Activated CD8-positive, alpha-beta memory T cell treated with anti-CD3 and anti-CD28 coated beads for 1 hour (primary cell): ENCODE data around the gene RAD23B.
"Not testable (repeated sequence)": the region's sequence is repeated elsewhere in the genome, so short reads cannot be mapped to it uniquely, and the experiment has no call there.

Experiments
- DNase-seq, 2 donors: peaks; one replicate each; pipeline ENCODE4 v3.0.0-alpha.2; 2020; ENCODE audit warnings: low read depth in 1 of 2; ENCODE audit errors: extremely low read depth in 1 of 2

Gene RAD23B

DNA sequence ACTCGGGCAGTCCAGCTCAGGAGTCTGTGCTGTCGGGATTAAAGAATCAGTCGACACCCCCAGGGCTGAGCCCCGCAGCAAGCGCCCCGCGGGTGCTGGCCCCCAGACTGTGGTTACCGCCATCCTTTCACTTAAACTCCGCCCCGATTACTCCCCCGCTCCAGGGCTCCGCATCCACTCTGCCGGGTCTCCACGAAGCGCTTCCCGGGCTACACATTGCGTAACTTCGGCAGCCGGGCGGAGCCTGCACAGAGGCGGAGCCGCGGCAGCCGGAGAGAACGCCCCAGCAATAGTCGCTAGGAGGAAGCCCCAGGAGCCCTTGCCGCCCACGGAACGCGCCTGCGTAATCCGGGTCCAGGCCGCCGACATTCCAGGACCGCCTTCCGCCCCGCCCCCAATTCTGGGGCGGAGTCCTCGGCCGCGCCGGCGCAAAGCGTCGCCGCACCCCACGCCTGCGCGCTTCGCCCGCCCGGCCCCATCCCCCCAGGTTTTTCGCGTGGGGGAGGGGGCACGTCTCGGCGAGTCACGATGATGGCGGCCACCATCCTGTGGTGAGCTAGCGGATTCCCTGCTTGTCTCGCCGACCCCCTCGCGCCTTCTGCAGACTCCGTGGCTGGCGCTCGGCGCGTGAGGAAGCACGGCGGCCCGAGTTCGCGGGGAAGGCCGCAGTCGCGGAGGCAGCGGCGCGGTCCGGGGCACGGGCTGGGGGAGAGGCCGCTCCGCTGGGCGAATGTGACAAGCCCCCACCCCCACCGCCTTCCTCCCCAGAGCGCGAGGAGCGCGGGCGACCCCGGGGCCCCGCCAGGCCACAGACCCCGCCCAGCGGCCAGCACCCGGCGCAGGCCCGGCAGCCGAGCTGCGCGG, at the start of gene RAD23B:
Gene RAD23B (plus strand): TSS at position 521 of the 864 bp plus-strand sequence. CDS start 351 bp downstream, outside the sequence.
- DNase-seq: peak; percentile 93 to 98

DNA sequence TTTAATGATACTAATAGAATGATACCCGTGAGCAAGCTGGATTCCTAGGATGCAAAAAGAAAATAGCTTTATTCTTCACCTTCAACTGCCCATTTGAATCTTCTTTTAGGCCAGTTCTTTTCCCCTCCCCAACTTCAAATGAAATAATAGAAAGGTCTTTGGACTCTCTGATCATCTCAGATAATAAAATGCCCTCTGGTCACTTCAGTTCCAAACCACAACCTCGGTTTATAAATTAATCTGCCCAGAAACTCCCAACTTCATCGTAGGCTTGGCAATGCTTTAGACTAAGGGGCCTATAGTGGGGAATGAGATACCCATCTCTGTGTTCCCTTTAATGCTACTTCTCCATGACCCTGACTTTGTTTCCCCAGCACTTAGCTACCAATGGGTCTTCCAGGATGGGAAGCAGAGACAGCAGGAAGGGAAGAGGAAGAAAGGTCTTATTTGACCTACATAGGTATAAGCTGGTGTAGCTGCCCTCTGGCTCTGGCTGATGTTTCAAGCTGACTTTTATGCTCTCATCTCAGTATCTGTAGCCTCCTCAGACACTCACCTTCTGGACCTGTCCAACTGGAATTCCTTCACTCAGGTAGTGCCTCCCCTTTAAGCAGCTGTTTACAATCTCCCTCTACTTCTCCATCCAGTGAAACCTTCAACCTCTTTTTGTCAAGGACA, 47.2 kb upstream of the RAD23B start:
- DNase-seq: no peak

DNA sequence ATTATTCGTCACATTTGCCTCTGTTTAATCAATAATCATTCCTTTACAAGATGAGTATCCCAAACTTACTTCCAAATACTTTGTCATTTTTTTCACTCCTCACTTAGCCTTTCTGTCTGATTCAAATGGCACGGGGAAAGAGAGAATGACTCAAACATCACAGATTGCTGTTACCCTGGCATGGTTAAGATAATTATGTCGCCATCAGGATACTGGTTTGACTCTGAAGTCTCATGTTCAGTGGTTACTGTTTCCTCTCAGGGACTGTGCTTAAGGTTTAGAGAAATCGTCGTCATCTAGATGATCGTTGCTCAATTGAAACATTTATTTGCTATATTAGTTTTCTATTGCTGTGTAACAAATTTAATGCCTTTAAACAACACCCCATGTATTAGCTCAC, 45.2 kb upstream of the RAD23B start:
- DNase-seq: no peak

DNA sequence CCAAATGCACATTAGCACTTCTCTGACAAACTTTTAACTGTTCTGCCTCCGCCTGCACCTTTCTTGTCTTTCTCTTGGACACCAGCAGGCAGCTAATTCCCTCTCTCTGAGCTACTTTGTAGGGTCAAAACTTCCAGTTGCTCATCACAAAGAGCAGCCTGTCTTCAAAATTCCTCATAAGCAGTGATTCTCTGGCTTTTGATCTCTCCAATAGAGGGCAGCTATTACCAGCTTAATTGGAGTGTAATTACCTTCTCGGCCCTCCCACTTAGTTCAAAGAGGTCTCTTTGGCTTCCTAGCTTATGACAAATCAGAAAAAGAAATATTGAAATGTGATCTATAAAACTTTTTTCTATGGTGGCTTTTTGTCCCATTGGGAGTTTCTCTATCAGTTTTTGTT, 43.6 kb upstream of the RAD23B start:
- no peak for DNase-seq

DNA sequence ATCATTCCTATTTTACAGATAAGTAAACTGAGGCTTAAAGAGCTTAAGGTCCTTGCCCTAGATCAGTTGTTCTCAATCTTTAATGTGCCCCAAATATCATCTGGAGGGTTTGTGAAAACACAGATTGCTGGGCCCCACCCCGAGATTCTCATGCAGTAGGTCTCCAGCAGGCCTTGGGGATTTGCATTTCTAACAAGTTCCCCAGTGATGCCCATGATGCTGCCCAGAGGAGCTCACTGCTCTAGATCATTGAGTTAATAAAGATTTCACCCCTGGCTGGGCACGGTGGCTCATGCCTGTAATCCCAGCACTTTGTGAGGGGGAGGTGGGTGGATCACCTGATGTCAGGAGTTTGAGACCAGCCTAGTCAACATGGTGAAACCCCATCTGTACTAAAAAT, 42.8 kb upstream of the RAD23B start:
- DNase-seq: no peak

DNA sequence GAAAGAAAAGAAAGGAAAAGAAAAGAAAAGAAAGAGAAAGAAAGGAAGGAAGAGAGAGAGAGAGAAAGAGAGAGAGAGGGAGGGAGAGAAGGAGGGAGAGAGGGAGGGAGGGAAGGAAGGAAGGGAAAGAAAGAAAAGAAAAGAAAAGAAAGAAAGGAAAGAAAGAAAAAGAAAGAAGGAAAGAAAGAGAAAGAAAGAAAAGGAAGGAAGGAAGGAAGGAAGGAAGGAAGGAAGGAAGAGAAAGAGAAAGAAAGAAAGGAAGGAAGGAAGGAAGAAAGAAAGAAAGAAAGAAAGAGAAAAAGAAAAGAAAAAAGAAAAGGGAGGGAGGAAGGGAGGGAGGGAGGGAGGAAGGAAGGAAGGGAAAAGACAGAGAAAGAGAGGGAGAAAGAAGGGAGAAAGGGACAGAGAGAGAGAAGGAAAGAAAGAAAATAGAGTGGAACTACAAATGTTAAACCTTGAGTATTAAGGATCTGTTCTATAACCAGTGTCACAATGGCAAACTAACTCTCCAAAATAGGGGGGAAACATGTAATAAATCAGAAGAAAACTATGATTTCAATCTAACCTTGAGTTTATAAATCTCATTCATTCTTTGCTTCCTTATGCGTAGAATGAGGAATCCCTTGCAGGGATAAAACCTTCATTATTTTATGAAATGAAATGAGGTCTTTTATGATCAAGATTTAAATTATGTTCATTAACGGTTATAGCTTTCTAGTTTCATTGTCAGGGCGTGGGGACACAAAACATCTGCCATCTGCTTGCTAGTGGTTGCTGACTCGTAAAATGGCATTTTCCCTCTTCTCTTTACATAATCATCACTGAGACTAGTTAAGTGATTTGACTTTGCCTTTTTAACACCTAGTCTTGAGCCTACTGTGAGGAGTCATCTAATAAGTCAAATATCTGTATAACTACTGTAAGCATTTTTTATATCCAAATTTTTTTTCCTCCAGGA, 40.7 kb upstream of the RAD23B start:
- DNase-seq: no peak

DNA sequence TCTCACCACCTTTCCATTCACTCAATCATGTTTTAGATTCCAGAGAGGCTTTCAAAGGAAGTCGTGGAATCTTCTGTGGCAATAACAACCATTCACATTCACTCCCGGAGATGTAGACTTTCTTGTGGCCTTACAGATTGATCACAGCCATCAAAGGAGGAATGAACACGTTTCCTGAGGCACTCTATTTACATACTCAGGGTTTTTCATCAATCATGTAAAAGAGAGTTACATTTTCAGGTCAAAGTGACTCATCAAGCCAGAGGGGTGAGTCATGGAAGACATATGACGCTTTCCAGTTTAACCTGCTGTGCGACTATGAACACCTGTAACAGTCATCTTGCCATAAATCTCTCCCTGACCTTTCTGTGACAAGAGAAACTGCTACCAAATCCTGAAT, 39.3 kb upstream of the RAD23B start:
- DNase-seq: peak in 1 of 2 donors; percentile 5

DNA sequence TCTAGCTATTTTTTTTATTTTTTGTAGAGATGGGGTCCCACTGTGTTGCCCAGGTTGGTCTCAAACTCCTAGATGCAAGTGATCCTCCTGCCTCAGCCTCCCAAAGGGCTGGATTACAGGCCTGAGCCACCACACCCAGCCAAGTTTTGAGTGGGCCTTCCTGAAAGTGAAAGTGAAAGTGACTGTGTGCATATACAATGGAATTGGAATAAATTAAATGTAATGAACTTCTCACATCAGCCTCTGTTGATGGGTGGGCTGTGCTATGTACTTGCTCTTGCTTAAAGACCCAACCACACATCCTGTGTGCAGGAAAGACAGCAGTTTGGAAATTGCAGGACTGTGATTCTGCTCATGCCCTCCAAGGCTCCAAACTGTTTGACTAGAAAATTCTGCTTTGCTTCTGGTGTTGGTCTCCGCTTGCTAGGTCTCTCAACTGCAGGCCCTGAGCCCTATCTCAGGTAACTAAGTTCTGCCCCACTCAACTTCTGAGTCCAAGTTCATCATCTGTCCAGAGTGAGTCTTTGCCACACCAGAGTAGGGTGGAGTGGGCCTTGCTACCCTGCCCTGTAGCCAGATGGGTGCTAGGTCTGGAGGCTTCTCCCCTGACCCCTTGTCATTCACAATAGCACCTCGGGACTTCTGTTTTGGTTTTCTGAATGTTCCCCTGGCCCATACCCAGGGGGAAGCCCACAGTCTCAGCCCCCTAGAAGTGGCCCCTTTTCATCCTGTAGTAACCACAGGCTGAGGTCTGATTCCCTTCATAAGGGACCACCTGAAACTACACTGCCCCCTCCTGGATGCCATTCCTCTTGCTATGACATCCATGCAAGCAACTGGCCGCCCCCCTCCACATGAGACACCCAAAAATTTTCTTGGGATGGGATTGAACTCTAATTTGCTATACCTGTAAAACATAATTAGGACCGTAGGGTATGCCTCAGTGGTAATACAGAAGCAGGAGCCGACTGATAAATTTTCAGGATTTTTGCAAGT, 36.5 kb upstream of the RAD23B start:
- DNase-seq: no peak

DNA sequence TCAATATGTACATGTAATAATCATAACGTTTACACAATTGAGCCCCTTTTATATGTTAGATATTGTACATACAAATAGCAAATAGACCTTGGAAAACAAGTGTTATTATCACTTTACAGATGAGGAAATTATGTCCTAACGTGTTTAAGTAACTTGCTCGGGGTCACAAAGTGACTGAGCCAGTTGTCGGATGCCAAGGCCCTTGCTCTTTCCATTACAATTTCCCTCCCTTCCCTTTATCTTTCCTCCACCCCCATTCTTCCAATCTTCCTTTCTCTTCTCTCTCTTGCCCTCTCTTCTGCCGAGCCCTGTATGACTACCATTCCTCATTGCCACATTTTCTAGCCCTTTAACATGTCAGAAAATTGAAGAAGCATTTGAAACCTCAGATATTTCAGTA, 34.4 kb upstream of the RAD23B start:
- DNase-seq: no peak

DNA sequence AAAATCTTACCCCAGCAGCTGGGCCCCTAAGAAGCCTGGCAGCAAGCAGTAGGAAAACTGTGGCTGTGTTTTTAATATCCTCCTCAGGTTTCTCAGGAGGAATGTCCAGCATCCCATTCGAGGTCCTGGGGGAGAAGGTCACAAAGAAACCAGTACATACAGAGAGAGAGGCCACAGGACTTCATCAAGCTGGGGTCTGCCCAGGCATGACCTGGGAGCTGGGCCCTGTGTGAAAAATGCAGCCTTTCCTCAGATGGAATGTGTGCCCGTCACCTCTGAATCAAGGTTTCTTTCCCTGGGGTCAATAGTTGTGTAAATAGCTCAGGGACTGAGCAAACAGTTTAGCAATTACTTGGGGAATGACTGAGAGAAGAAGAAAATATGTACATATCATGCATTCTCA, 33.9 kb upstream of the RAD23B start:
- DNase-seq: no peak

DNA sequence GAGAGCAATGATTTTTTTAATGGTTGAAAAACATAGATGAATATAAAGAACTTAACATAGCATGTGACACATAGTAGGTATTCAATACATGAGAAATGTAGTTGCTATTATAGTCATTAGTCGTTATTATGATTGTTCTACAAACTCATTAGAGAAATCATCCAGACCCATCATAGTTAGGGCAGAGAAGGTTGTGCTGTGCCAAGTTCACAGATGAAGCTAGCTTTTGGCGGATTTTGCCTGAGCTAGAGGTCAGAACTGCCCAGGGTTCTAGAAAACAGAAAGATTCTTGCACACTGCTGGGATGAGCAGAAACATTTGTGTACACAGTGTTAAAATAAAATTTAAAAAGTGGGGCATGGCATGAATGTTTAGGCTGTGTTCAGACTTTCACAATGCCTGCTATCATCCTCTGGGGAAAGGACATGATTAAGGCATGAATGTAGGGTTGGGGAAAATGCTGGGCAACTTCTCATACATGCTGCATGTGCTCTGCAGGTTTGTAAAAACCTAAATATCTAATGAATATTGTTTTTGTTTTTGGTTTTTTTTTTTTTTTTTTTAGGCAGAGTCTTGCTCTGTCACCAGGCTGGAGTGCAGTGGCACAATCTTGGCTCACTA, 33.3 kb upstream of the RAD23B start:
- no peak for DNase-seq

DNA sequence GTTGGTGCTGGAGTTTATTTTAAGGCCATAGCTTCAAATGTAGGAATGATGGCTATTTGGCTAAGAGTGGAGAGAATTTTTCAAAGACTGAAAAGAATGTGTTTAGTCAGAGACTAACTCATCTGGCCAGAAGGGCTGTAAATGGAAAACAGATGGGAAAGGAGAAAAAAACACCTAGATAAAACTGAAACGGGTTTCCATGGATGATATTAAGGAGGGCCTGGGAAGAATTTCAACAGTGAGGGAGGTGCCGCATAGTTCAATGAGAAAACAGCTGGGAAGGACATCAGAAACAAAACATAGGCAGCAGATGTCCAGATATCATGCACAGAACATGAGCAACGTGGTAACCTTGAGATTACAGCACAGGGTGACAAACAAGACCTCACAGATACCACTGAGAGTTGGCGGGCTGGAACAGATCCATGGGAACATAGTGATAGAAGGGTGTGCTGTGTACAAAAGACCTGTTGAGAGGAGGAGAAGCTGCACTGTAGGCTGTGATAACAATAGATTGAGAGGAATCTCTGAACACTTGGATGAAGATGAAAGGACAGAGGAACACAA, 31.2 kb upstream of the RAD23B start:
- no peak for DNase-seq

DNA sequence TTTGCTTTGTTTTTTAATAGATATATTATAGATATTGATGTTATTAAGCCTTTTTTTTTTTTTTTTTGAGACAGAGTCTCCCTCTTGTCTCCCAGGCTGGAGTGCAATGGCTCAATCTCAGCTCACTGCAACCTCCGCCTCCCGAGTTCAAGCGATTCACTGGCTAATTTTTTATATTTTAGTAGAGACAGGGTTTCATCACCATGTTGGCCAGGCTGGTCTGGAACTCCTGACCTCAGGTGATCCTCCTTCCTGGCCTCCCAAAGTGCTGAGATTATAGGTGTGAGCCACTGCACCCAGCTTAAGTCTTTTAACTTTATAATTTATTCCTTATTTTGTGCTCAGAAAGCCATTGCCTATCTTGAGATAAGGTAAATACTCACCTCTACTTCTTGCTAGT, 24.2 kb upstream of the RAD23B start:
- DNase-seq: no peak

DNA sequence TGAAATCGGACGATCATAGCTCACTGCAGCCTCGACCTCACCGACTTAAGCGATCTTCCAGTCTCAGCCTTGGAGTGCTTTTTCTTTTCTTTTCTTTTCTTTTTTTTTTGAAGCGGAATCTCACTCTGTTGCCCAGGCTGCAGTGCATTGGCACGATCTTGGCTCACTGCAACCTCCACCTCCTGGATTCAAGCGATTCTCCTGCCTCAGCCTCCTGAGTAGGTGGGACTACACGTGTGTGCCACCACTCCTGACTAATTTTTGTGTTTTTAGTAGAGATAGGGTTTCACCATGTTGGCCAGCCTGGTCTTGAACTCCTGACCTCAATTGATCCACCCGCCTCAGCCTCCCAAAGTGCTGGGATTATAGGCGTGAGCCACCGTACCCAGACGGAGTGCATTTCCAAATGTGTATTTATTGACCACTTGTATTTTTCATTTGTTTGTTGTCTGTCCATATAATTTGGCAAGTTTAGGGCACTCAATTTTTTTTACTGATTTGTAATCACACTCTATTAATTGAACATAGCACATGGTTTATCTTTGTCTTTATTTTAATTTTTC, 23.2 kb upstream of the RAD23B start:
- not testable (repeated sequence) for DNase-seq

DNA sequence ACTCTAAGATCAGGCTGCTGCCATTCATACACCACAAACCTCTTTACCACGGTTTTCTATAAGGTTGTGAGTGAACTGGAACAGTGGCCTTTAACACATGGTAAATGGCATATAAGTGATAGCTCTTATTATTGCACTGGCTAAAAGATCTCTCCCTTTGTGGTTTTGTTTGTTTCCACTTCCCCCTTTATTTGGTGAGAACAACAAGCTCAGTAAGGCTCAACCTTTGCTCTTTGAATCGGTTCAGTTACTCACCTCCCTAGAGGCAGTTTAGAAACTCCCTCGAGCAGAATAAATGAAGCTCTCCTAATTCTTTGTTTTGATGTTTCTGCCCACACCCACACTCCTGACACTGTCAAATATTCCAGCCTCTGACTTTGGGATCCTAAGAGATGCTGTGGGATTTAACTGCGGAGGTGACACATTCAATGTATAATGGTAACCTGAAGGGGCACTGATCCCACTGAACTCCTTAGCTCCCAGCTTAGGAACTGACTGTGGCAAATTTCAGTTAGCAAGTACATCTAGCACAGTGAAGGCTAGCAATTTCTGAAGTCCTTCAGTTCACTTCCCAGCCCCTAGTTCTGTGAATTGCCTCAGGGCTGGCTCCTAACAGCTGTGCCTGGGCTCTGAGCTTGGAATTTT, 22.5 kb upstream of the RAD23B start:
- no peak for DNase-seq

DNA sequence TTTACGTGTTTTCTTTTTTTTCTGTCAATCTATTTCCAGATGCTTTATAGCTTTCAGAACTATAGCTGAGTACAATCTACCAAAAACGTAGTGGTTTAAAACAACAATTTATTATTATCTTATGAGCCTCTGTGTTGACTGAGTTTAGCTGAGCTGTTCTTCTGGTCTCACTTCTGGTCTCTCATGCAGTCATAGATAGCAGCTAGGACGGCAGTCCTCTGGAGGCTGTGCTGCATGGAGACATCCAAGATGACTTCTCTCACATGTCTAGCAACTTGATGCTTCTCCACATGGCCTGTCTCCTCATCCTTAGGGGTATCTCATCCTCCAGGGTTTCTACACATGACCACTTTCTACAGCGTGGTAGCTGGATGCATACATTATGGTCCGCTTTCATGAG, 22.0 kb upstream of the RAD23B start:
- DNase-seq: no peak

DNA sequence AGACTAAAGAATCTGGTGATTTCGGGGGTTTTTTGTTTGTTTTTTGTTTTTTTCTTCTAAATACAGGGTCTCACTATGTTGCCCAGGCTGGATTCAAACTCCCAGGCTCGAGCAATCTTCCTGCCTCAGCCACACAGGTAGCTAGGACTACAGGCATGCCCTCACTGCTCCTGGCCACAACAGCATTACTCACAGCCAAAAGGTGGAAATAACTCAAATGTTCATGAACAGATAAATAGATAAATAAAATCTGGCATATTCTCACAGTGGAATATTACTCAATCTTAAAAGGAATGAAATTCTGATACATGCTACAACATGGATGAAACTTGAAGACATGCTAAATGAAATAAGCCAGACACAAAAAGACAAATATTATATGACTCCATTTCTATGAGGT, 19.8 kb upstream of the RAD23B start:
- DNase-seq: no peak

DNA sequence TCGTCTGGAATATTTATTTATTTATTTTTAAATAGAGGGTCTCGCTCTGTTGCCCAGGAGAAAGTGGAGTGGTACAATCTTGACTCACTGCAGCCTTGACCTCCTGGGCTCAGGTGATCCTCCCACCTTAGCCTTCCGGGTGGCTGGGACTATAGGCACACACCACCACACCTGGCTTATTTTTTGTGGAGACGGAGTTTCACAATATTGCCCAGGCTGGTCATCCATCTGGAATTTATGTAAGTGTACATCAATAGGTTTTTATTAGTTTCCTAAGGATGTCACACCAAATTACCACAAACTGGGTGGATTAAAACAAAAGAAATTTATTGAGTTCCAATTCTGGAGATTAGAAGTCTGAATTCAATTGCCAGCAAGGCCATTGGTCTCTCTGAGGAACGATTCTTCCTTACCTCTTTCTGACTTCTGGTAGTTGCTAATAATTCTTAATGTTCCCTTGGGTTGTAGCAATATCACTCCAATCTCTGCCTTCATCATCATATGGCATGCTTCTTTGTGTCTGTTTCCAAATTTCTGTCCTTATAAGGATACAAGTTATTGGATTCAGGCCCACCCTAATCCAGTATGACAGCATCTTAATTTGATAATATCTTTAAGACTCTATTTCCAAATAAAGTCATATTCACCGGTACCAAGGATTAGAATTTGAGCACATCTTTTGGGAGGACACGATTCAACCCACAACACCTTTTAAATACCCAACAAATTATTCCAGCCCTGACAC, 16.3 kb upstream of the RAD23B start:
- no peak for DNase-seq
